Measurements from ENCODE around the gene NDUFB3.
"Not testable (repeated sequence)": the region's sequence is repeated elsewhere in the genome, so short reads cannot be mapped to it uniquely, and the experiment has no call there.

The NDUFB3 gene

DNA sequence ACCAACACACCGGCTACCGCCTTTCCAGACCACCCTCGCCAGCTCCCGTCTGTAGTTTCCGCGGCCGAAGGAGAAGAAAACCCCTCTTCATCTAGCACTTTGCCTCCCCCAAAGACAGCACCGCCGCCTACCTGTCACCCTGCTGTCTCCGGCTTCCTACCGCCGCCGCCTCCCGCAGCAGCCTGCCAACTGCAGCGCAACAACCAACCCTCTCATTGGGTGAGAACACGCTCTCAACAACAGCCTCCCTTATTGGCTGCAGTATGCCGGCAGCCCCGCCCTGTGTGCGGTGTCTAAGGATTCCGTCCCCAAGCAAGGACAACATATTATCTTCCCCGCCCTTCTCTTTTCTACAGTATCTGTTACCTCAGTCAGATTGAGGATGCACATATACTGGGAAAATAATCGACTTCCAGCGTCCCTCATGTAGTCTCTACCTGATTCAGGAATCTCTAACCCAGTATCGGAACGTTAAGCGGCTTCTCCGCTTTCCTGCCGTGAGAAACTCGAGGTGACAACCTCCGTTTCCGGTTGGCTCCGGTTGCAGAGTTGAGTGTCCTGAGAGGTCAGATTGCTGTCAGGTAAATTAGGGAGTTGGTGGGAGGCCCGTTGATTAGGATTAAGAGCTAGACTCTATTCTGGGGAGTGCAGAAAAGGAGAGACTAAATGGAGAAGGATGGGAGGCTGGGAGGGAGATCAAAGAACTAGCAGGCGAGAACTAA lies at the start of gene NDUFB3, which contains the start of gene HYCC2:
NDUFB3 (plus strand) TSS at position 523 of the 722 bp plus-strand sequence. CDS start 6,882 bp downstream, outside the sequence.
HYCC2 (minus strand) TSS at position 193 of the 722 bp plus-strand sequence. CDS start 47,662 bp downstream, outside the sequence.
- peak within 1 kb of the TSS; percentile 94 for H3K4me3 Mint-ChIP-seq
- peak within 1 kb of the TSS; percentile 93 for H3K27ac Mint-ChIP-seq
- H3K4me1 Mint-ChIP-seq (ENCODE audit: low read depth): peaks cover 37% of the 10 kb centered on the region
- H3K36me3 Mint-ChIP-seq (ENCODE audit: low read depth): peaks cover 14% of the 10 kb centered on the region
- H3K27me3 Mint-ChIP-seq: no peaks in the 10 kb centered on the region
- intact Hi-C loops (cut with micrococcal nuclease): loop anchor here (1.0 to 5.0 kb wide), 5 partner anchors 46 to 170 kb away; partner anchors contain the start of gene CFLAR
- H3K9me3 Mint-ChIP-seq: no peaks in the 10 kb centered on the region

- H3K4me1 Mint-ChIP-seq (ENCODE audit: low read depth): peaks cover 25% of the 10 kb centered on the region
- H3K27me3 Mint-ChIP-seq: no peaks in the 10 kb centered on the region
- no peaks in the 10 kb centered on the region for H3K9me3 Mint-ChIP-seq
- peaks cover 51% of the 10 kb centered on the region for H3K36me3 Mint-ChIP-seq (ENCODE audit: low read depth)
- intact Hi-C loops (cut with micrococcal nuclease): no loop called here
- no peak overlapping the region for H3K4me3 Mint-ChIP-seq
- H3K27ac Mint-ChIP-seq: no peak overlapping the region
These were observed 47.3 kb upstream of the NDUFB3 start for GRCh38 chr2:201024518-201024917.

- intact Hi-C loops (cut with micrococcal nuclease); H3K27ac Mint-ChIP-seq; H3K4me1 Mint-ChIP-seq (ENCODE audit: low read depth); H3K4me3 Mint-ChIP-seq; H3K27me3 Mint-ChIP-seq: not testable (repeated sequence)
- H3K36me3 Mint-ChIP-seq (ENCODE audit: low read depth): peaks cover 40% of the 10 kb centered on the region
- peaks cover 18% of the 10 kb centered on the region for H3K9me3 Mint-ChIP-seq
These were observed 37.4 kb upstream of the NDUFB3 start for GRCh38 chr2:201034355-201034754.

DNA sequence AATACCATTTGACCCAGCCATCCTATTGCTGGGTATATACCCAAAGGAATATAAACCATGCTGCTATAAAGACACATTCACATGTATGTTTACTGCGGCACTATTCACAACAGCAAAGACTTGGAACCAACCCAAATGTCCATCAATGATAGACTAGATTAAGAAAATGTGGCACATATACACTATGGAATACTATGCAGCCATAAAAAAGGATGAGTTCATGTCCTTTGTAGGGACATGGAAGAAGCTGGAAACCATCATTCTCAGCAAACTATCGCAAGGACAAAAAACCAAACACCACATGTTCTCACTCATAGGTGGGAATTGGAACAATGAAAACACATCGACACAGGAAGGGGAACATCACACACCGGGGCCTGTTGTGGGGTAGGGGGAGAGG lies 33.4 kb upstream of the NDUFB3 start:
- H3K27ac Mint-ChIP-seq; intact Hi-C loops (cut with micrococcal nuclease); H3K4me3 Mint-ChIP-seq; H3K27me3 Mint-ChIP-seq: not testable (repeated sequence)
- Mint-ChIP-seq H3K9me3 (peaks cover 18% of the 10 kb centered on the region), H3K36me3 (ENCODE audit: low read depth) (peaks cover 50% of the 10 kb centered on the region), H3K4me1 (ENCODE audit: low read depth) (peaks cover 11% of the 10 kb centered on the region)

DNA sequence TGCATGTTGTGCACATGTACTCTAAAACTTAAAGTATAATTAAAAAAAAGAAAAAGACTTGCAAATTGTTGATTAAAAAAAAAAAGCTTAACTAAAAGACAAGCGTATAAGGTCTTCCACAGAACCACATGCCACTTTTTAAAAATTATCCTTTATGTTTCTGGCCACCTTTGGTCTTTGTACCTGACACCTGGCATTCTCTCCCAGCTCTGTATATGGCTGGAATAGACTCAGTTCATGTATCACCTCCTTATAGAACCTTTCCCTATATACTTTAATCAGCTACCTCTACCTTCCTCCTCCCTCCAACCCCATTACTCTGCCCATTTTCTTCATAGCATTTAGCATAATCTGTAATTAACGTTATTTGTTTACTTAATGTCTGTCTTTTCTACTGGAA lies 32.9 kb upstream of the NDUFB3 start:
- intact Hi-C loops (cut with micrococcal nuclease): no loop called here
- H3K36me3 Mint-ChIP-seq (ENCODE audit: low read depth): peaks cover 55% of the 10 kb centered on the region
- no peak overlapping the region for H3K4me3 Mint-ChIP-seq
- peaks cover 11% of the 10 kb centered on the region for H3K4me1 Mint-ChIP-seq (ENCODE audit: low read depth)
- no peak overlapping the region for H3K27ac Mint-ChIP-seq
- H3K27me3 Mint-ChIP-seq: no peaks in the 10 kb centered on the region
- H3K9me3 Mint-ChIP-seq: peaks cover 18% of the 10 kb centered on the region

DNA sequence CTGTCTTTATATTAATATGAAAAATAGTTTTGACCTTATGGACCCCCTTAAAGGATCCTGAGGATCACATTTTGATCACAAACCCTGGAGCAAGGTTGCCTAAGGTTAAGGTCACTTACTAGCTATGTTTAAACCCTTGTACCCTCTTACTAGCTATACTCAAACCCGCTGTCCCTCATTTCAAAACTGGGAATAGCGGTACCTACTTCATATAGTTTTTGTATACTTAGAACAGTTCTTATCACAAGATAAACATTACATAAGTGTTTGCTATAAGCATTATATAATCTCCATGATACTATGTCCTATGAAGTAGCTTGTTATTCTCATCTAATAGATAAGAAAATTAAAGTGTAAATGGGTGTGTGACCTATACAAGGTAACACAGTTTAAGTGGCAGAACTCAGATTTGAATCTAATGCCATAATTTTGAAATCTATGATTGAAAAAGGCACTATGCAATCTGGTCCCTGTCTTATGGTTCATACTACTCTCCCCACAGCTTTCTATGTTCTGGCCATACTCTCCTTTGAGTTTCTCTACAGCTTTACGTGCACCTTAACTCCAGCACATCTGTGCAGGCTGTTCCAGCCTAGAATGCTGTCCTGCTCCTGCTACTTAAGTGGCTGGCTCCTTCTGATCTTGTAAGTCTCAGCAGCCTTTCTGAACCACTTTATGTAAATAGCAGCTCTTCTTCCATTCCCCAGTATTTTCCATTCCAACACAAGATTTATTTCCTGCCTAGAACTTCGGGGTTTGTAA lies 30.8 kb upstream of the NDUFB3 start:
- Mint-ChIP-seq H3K27ac (no peak overlapping the region), H3K4me1 (ENCODE audit: low read depth) (peaks cover 4% of the 10 kb centered on the region), H3K9me3 (peaks cover 9% of the 10 kb centered on the region), H3K27me3 (no peaks in the 10 kb centered on the region), H3K4me3 (no peak overlapping the region), H3K36me3 (ENCODE audit: low read depth) (peaks cover 48% of the 10 kb centered on the region)
- intact Hi-C loops (cut with micrococcal nuclease): no loop called here

DNA sequence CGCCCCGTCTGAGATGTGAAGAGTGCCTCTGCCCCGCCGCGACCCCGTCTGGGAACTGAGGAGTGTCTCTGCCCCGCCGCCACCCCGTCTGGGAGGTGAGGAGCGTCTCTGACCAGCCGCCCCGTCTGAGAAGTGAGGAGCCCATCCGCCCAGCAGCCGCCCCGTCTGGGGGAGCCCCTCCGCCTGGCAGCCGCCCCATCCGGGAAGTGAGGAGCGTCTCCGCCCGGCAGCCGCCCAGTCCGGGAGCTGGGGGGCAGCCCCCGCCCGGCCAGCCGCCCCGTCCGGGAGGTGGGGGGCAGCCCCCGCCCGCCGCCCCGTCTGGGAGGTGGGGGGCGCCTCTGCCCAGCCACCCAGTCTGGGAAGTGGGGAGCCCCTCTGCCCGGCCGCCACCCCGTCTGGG lies 29.4 kb upstream of the NDUFB3 start:
- H3K4me3 Mint-ChIP-seq; H3K27me3 Mint-ChIP-seq; H3K27ac Mint-ChIP-seq; intact Hi-C loops (cut with micrococcal nuclease): not testable (repeated sequence)
- Mint-ChIP-seq H3K36me3 (ENCODE audit: low read depth) (peaks cover 53% of the 10 kb centered on the region), H3K4me1 (ENCODE audit: low read depth) (peaks cover 11% of the 10 kb centered on the region), H3K9me3 (peaks cover 11% of the 10 kb centered on the region)

GRCh38 chr2:201043050-201043449 lies 28.8 kb upstream of the NDUFB3 start:
- H3K9me3 Mint-ChIP-seq: peaks cover 15% of the 10 kb centered on the region
- peaks cover 55% of the 10 kb centered on the region for H3K36me3 Mint-ChIP-seq (ENCODE audit: low read depth)
- H3K27ac Mint-ChIP-seq; H3K27me3 Mint-ChIP-seq; intact Hi-C loops (cut with micrococcal nuclease); H3K4me3 Mint-ChIP-seq: not testable (repeated sequence)
- H3K4me1 Mint-ChIP-seq (ENCODE audit: low read depth): peaks cover 13% of the 10 kb centered on the region

GRCh38 chr2:201046881-201047280 lies 24.9 kb upstream of the NDUFB3 start:
- intact Hi-C loops (cut with micrococcal nuclease): no loop called here
- Mint-ChIP-seq H3K27me3 (no peaks in the 10 kb centered on the region), H3K4me1 (ENCODE audit: low read depth) (peaks cover 11% of the 10 kb centered on the region), H3K9me3 (peaks cover 6% of the 10 kb centered on the region), H3K27ac (no peak overlapping the region), H3K36me3 (ENCODE audit: low read depth) (peaks cover 45% of the 10 kb centered on the region), H3K4me3 (no peak overlapping the region)

DNA sequence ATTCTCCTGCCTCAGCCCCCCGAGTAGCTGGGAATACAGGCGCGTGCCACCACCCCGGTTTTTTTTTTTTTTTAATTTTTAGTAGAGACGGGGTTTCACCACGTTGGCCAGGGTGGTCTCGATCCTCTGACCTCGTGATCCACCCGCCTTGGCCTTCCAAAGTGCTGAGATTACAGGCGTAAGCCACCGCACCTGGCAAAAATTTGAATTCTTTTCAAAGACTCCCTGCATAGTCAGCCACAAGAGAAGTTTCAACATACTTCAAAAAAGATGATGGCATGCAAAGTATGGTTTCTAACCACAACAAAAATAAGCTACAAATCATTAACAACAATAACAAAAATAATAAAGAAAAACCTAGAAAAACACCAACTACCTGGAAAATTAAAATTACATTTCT lies 22.3 kb upstream of the NDUFB3 start:
- Mint-ChIP-seq H3K27ac (no peak overlapping the region), H3K4me1 (ENCODE audit: low read depth) (peaks cover 22% of the 10 kb centered on the region), H3K4me3 (no peak overlapping the region), H3K36me3 (ENCODE audit: low read depth) (peaks cover 28% of the 10 kb centered on the region), H3K9me3 (peaks cover 6% of the 10 kb centered on the region), H3K27me3 (no peaks in the 10 kb centered on the region)
- intact Hi-C loops (cut with micrococcal nuclease): no loop called here

DNA sequence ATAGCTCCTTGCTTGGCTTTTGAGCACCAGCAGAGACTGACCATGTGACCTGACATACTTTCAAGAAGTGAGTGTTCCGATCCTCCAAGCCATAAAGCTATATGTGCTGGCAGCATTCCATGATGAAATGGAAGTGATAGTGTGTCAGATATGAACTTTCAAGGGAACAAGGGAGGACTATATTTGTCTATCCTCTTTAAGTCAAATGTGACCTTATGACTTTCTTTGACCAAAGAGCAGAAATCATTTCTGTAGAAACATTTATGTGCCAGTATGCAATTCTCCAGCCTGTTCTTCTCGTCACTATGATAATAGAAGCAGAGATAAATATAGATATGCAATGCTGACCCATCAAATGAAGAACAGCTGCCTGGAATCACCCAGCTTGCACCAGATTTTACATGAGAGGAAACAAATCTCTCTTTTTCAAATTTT lies 14.7 kb upstream of the NDUFB3 start:
- Mint-ChIP-seq H3K36me3 (ENCODE audit: low read depth) (peaks cover 23% of the 10 kb centered on the region), H3K4me1 (ENCODE audit: low read depth) (peaks cover 44% of the 10 kb centered on the region), H3K27ac (peak overlapping the region; percentile 15), H3K27me3 (no peaks in the 10 kb centered on the region), H3K4me3 (no peak overlapping the region), H3K9me3 (no peaks in the 10 kb centered on the region)
- intact Hi-C loops (cut with micrococcal nuclease): no loop called here

- Mint-ChIP-seq H3K27me3 (no peaks in the 10 kb centered on the region), H3K27ac (peak overlapping the region; percentile 15), H3K36me3 (ENCODE audit: low read depth) (peaks cover 29% of the 10 kb centered on the region), H3K9me3 (no peaks in the 10 kb centered on the region), H3K4me3 (no peak overlapping the region), H3K4me1 (ENCODE audit: low read depth) (peaks cover 37% of the 10 kb centered on the region)
- intact Hi-C loops (cut with micrococcal nuclease): no loop called here
These were observed 14.0 kb upstream of the NDUFB3 start for GRCh38 chr2:201057715-201058248.

DNA sequence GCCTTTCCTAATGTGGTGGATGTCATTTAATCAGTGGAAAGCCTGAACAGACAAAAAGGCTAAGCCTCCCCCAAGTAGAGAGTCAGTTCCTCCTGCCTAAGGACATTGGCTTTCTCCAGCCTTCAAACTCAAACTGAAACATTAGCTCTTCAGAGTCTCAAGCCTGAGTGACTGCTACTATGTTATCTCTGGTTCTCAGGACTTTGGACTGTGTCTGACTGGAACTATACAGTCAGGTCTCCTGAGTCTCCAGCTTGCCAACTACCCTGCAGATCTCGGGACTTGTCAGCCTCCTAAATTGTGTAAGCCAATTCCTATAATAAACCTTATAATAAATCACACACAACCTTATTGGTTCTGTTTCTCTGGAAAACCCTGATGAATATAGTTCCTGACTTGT lies 12.9 kb upstream of the NDUFB3 start:
- peaks cover 45% of the 10 kb centered on the region for H3K4me1 Mint-ChIP-seq (ENCODE audit: low read depth)
- no peaks in the 10 kb centered on the region for H3K9me3 Mint-ChIP-seq
- no peaks in the 10 kb centered on the region for H3K27me3 Mint-ChIP-seq
- intact Hi-C loops (cut with micrococcal nuclease): no loop called here
- H3K36me3 Mint-ChIP-seq (ENCODE audit: low read depth): peaks cover 34% of the 10 kb centered on the region
- H3K4me3 Mint-ChIP-seq: no peak overlapping the region
- H3K27ac Mint-ChIP-seq: no peak overlapping the region
